SK-N-SH (cell line): ENCODE measurements around the gene PEX14. TPM values are rescaled to one million over a fixed set of nuclear protein-coding genes. Genes with fewer than 3 reads are reported as not detected.

Source experiments
- CTCF ChIA-PET: fragments of 300-600, 350-600 bp; formaldehyde crosslinking; extraction: SDS; loops from one replicate; lab custom pipeline; 2021; lab: Yijun Ruan, JAX
- POLR2A ChIA-PET: fragments of 350-600 bp; sonication (Branson Sonifier 250); formaldehyde crosslinking; extraction: SDS; loops from one replicate; lab custom pipeline; 2020; ENCODE audit warnings: antibody characterized with exemption, inconsistent platforms; lab: Yijun Ruan, JAX
- DNase-seq: peaks from one replicate; pipeline ENCODE4 v3.0.0; 2012
- H2AFZ ChIP-seq: fragments of 200-600 bp; sonication (generic); 2 replicates; pipeline ENCODE4 v1.8.1; 2016; ENCODE audit warnings: antibody characterized with exemption, mild to moderate bottlenecking, low read depth
- H3F3A ChIP-seq: fragments of 200-600 bp; sonication (generic); replicated peaks from 2 replicates; pipeline ENCODE3; 2016; ENCODE audit warnings: antibody characterized with exemption, mild to moderate bottlenecking; ENCODE audit not compliant: insufficient read depth
- H3K27ac ChIP-seq, 2 experiments: fragments of 200-500 bp in 1 of 2; fragments of 200-600 bp in 1 of 2; sonication (Bioruptor generic) in 1 of 2; sonication (generic), shearing (Covaris generic) in 1 of 2; 2 replicates each; pipeline versions ENCODE4 v1.5.1 to v1.6.1; 2014 to 2016; ENCODE audit warnings: low read depth in 2 of 2, inconsistent platforms in 1 of 2, low read length in 1 of 2, mild to moderate bottlenecking in 1 of 2, mixed read lengths in 1 of 2
- H3K27me3 ChIP-seq: fragments of 200-600 bp; sonication (generic), shearing (Covaris generic); 2 replicates; pipeline ENCODE4 v1.6.1; 2016; ENCODE audit warnings: mixed run types; ENCODE audit not compliant: insufficient read depth
- H3K36me3 ChIP-seq, 2 experiments: fragments of 200-500 bp in 1 of 2; fragments of 200-600 bp in 1 of 2; sonication (Bioruptor generic) in 1 of 2; sonication (generic) in 1 of 2; replicated peaks in 1 of 2; 2 replicates each; pipeline versions ENCODE3 to v1.5.1; 2014 to 2016; ENCODE audit warnings: low read length in 1 of 2, mild to moderate bottlenecking in 1 of 2; ENCODE audit not compliant: insufficient read depth in 2 of 2, control insufficient read depth in 1 of 2
- H3K4me1 ChIP-seq, 2 experiments: fragments of 200-500 bp in 1 of 2; fragments of 200-600 bp in 1 of 2; sonication (Bioruptor generic) in 1 of 2; sonication (generic), shearing (Covaris generic) in 1 of 2; 2 replicates each; pipeline versions ENCODE4 v1.5.1 to v1.6.1; 2014 to 2016; ENCODE audit warnings: low read depth in 1 of 2, low read length in 1 of 2, mixed run types in 1 of 2; ENCODE audit not compliant: insufficient read depth in 2 of 2, control insufficient read depth in 1 of 2
- H3K4me2 ChIP-seq: fragments of 200-600 bp; sonication (generic), shearing (Covaris generic); 2 replicates; pipeline ENCODE4 v1.6.1; 2017; ENCODE audit warnings: mixed run types
- H3K4me3 ChIP-seq, 2 experiments: fragments of 200-500 bp in 1 of 2; fragments of 200-600 bp in 1 of 2; sonication (Bioruptor generic) in 1 of 2; sonication (generic), shearing (Covaris generic) in 1 of 2; 2 replicates each; pipeline versions ENCODE4 v1.5.1 to v1.8.1; 2014 to 2016; ENCODE audit warnings: low read depth in 2 of 2, inconsistent platforms in 1 of 2, low read length in 1 of 2, mild to moderate bottlenecking in 1 of 2, mixed read lengths in 1 of 2, moderate library complexity in 1 of 2
- H3K79me2 ChIP-seq: fragments of 200-600 bp; sonication (generic); 2 replicates; pipeline ENCODE4 v1.8.1; 2017; ENCODE audit warnings: mild to moderate bottlenecking; ENCODE audit not compliant: insufficient read depth
- H3K9ac ChIP-seq: fragments of 200-600 bp; sonication (generic); 2 replicates; pipeline ENCODE4 v1.6.1; 2017; ENCODE audit warnings: mixed run types
- H3K9me2 ChIP-seq: fragments of 200-600 bp; sonication (generic); 2 replicates; pipeline ENCODE4 v1.6.1; 2017; ENCODE audit warnings: mixed run types
- H3K9me3 ChIP-seq: fragments of 200-600 bp; sonication (generic); 2 replicates; pipeline ENCODE4 v1.6.1; 2017; ENCODE audit warnings: mixed run types, mild to moderate bottlenecking, moderate library complexity
- H4K20me1 ChIP-seq: fragments of 200-600 bp; sonication (generic); 2 replicates; pipeline ENCODE4 v1.6.1; 2017; ENCODE audit warnings: mild to moderate bottlenecking, mixed run types; ENCODE audit not compliant: insufficient read depth
- CHD2 ChIP-seq: fragments of 150-350 bp; IDR thresholded peaks from 2 replicates; pipeline ENCODE4 v1.6.1; 2018; ENCODE audit warnings: low read length; ENCODE audit not compliant: partially characterized antibody
- CTCF ChIP-seq: fragments of 200-600 bp; sonication (generic); IDR thresholded peaks from 2 replicates; pipeline ENCODE4 v1.6.1; 2017; ENCODE audit warnings: antibody characterized with exemption, mild to moderate bottlenecking, moderate library complexity
- ELF1 ChIP-seq: IDR thresholded peaks from 2 replicates; pipeline ENCODE4 v1.4.0; 2012
- EZH2phosphoT487 ChIP-seq: fragments of 200-600 bp; sonication (generic); IDR thresholded peaks from 2 replicates; pipeline ENCODE4 v1.6.1; 2017; ENCODE audit warnings: low read depth, mixed run types, mild to moderate bottlenecking, antibody characterized with exemption, moderate library complexity, borderline replicate concordance
- FOSL2 ChIP-seq: IDR thresholded peaks from 2 replicates; pipeline ENCODE4 v1.4.0; 2012; ENCODE audit warnings: low read depth, mild to moderate bottlenecking, moderate library complexity, borderline replicate concordance
- FOXM1 ChIP-seq: IDR thresholded peaks from 2 replicates; pipeline ENCODE4 v1.4.0; 2012; ENCODE audit warnings: low read depth, mild to moderate bottlenecking
- GATA2 ChIP-seq: sonication (generic); formaldehyde crosslinking; IDR thresholded peaks from 2 replicates; pipeline ENCODE4 v1.5.0; 2020; ENCODE audit warnings: mild to moderate bottlenecking, missing genetic modification reagents
- JUND ChIP-seq: IDR thresholded peaks from 2 replicates; pipeline ENCODE4 v1.4.0; 2012
- POLR2AphosphoS5 ChIP-seq: IDR thresholded peaks from 2 replicates; pipeline ENCODE4 v1.6.1; 2012; ENCODE audit warnings: low read depth, low read length
- RCOR1 ChIP-seq: fragments of 150-350 bp; IDR thresholded peaks from 2 replicates; pipeline ENCODE4 v1.6.1; 2017; ENCODE audit warnings: antibody characterized with exemption, low read length
- SIN3A ChIP-seq: IDR thresholded peaks from 2 replicates; pipeline ENCODE4 v1.6.1; 2012; ENCODE audit warnings: low read depth, mild to moderate bottlenecking, low read length, moderate library complexity, borderline replicate concordance
- SMC3 ChIP-seq: IDR thresholded peaks from 2 replicates; pipeline ENCODE4 v1.6.1; 2012; ENCODE audit warnings: low read depth, low read length, improper control_type of control experiment
- USF2 ChIP-seq: fragments of 150-350 bp; IDR thresholded peaks from 2 replicates; pipeline ENCODE4 v1.6.1; 2017; ENCODE audit warnings: antibody characterized with exemption, low read length, low read depth, borderline replicate concordance
- WGBS: methylation state at CpG from one replicate; pipeline ENCODE4 v1.1.6; 2017; ENCODE audit warnings: low lambda C conversion rate; 5-methylcytosine and 5-hydroxymethylcytosine counted together
- polyA plus RNA-seq, 3 experiments: library from polyadenylated mRNA; depleted of rRNA; stranded (reverse); fragments of >200 nt; gene quantifications; 2 replicates each; pipeline ENCODE4 v1.2.3, GENCODE V29; 2012
- TF ChIP-seq, protein P1 (sequence below): IDR thresholded peaks from 2 replicates; pipeline ENCODE4 v1.6.1; 2012; ENCODE audit warnings: mild to moderate bottlenecking, low read depth, low read length, moderate library complexity

The PEX14 gene
- polyA plus RNA-seq, 1 of the 3 experiments (the other 2 are of a cell fraction) = 36.2 TPM

- CTCF ChIA-PET = no interaction called here
- no peak for TF ChIP-seq SIN3A
- TF ChIP-seq RCOR1 = no peak
- TF ChIP-seq ELF1 = no peak
- no peak for TF ChIP-seq CHD2
- no peak for TF ChIP-seq POLR2AphosphoS5
- TF ChIP-seq GATA2 (CRISPR knock-in tag) = no peak
- no peak for TF ChIP-seq JUND
- no peak for TF ChIP-seq CTCF
- no peak for TF ChIP-seq USF2
- TF ChIP-seq FOSL2 = no peak
- TF ChIP-seq, protein P1, sequence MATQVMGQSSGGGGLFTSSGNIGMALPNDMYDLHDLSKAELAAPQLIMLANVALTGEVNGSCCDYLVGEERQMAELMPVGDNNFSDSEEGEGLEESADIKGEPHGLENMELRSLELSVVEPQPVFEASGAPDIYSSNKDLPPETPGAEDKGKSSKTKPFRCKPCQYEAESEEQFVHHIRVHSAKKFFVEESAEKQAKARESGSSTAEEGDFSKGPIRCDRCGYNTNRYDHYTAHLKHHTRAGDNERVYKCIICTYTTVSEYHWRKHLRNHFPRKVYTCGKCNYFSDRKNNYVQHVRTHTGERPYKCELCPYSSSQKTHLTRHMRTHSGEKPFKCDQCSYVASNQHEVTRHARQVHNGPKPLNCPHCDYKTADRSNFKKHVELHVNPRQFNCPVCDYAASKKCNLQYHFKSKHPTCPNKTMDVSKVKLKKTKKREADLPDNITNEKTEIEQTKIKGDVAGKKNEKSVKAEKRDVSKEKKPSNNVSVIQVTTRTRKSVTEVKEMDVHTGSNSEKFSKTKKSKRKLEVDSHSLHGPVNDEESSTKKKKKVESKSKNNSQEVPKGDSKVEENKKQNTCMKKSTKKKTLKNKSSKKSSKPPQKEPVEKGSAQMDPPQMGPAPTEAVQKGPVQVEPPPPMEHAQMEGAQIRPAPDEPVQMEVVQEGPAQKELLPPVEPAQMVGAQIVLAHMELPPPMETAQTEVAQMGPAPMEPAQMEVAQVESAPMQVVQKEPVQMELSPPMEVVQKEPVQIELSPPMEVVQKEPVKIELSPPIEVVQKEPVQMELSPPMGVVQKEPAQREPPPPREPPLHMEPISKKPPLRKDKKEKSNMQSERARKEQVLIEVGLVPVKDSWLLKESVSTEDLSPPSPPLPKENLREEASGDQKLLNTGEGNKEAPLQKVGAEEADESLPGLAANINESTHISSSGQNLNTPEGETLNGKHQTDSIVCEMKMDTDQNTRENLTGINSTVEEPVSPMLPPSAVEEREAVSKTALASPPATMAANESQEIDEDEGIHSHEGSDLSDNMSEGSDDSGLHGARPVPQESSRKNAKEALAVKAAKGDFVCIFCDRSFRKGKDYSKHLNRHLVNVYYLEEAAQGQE = no peak
- TF ChIP-seq EZH2phosphoT487 = no peak
- TF ChIP-seq FOXM1 = no peak
- no peak for TF ChIP-seq SMC3
- POLR2A ChIA-PET = no interaction called here
These were observed 120.0 kb downstream of the PEX14 start for GRCh38 chr1:10594595-10595223.

More at GRCh38 chr1:10594595-10595223, 120.0 kb downstream of the PEX14 start:
- Histone ChIP-seq H4K20me1 (no peaks in the 10 kb centered on the region), H3K36me3 (no peaks in the 10 kb centered on the region), H3K4me1 (peaks cover 15 to 20% of the 10 kb centered on the region in 2 experiments), H2AFZ (no peak overlapping the region), H3F3A (peaks cover 14% of the 10 kb centered on the region), H3K27ac (no peak overlapping the region), H3K9me2 (no peaks in the 10 kb centered on the region), H3K79me2 (no peaks in the 10 kb centered on the region), H3K9me3 (no peaks in the 10 kb centered on the region), H3K27me3 (no peaks in the 10 kb centered on the region), H3K4me2 (no peak overlapping the region), H3K9ac (no peak overlapping the region), H3K4me3 (no peak overlapping the region)
- WGBS = 100% methylated on average over 9 of the region's 9 CpGs
- DNase-seq = no peak
